CD8-positive, alpha-beta memory T cell (primary cell): ENCODE measurements around the gene FBXO9. TPM values are rescaled to one million over a fixed set of nuclear protein-coding genes. Genes with fewer than 3 reads are reported as not detected.

Experiments
- CTCF ChIA-PET: fragments of 350-600 bp; sonication (Branson Sonifier 250); formaldehyde crosslinking; loops from one replicate; lab custom pipeline; 2021; ENCODE audit warnings: antibody characterized with exemption; lab: Charles Lee
- POLR2A ChIA-PET: fragments of 350-600 bp; sonication (Branson Sonifier 250); formaldehyde crosslinking; loops from one replicate; lab custom pipeline; 2021; ENCODE audit warnings: antibody characterized with exemption; lab: Charles Lee
- DNase-seq, 5 donors: peaks; one replicate each; pipeline versions ENCODE4 v3.0.0 to v3.0.0-alpha.2; 2020 to 2022; ENCODE audit warnings: mixed read lengths in 1 of 5
- H3K27ac ChIP-seq: one replicate; pipeline ENCODE4 v1.7.0; 2013; ENCODE audit warnings: low read depth, mild to moderate bottlenecking, low read length, moderate library complexity
- H3K27me3 ChIP-seq: 2 replicates; pipeline ENCODE4 v1.7.0; 2013; ENCODE audit warnings: low read length, mild to moderate bottlenecking; ENCODE audit not compliant: insufficient read depth, poor library complexity, severe bottlenecking
- H3K36me3 ChIP-seq: 2 replicates; pipeline ENCODE4 v1.7.0; 2013; ENCODE audit warnings: mild to moderate bottlenecking, low read length, moderate library complexity; ENCODE audit not compliant: insufficient read depth
- H3K4me1 ChIP-seq: 2 replicates; pipeline ENCODE4 v1.7.0; 2013; ENCODE audit warnings: mild to moderate bottlenecking, low read length, moderate library complexity; ENCODE audit not compliant: insufficient read depth
- H3K4me3 ChIP-seq: 2 replicates; pipeline ENCODE4 v1.7.0; 2013; ENCODE audit warnings: mild to moderate bottlenecking, low read length
- H3K9me3 ChIP-seq: 2 replicates; pipeline ENCODE4 v1.7.0; 2013; ENCODE audit warnings: mild to moderate bottlenecking, low read length
- H3K27ac Mint-ChIP-seq, 8 donors: one replicate each; pipeline ENCODE4 v1.8.0; 2020 to 2021; ENCODE audit warnings: mixed read lengths in 8 of 8, mild to moderate bottlenecking in 6 of 8, inconsistent platforms in 3 of 8, moderate library complexity in 3 of 8
- H3K27me3 Mint-ChIP-seq, 2 donors: one replicate each; pipeline ENCODE4 v1.8.0; 2020 to 2021; ENCODE audit warnings: mixed read lengths in 2 of 2, mild to moderate bottlenecking in 1 of 2, moderate library complexity in 1 of 2
- H3K36me3 Mint-ChIP-seq, 3 donors: one replicate each; pipeline ENCODE4 v1.8.0; 2020 to 2021; ENCODE audit warnings: mixed read lengths in 3 of 3, inconsistent platforms in 1 of 3, mild to moderate bottlenecking in 1 of 3
- H3K4me1 Mint-ChIP-seq, 3 donors: one replicate each; pipeline ENCODE4 v1.8.0; 2020 to 2021; ENCODE audit warnings: mixed read lengths in 3 of 3, inconsistent platforms in 1 of 3, mild to moderate bottlenecking in 1 of 3
- H3K4me3 Mint-ChIP-seq, 7 donors: one replicate each; pipeline ENCODE4 v1.8.0; 2020 to 2021; ENCODE audit warnings: mixed read lengths in 7 of 7, mild to moderate bottlenecking in 6 of 7, moderate library complexity in 4 of 7, inconsistent platforms in 2 of 7
- H3K9me3 Mint-ChIP-seq, 5 donors: one replicate each; pipeline ENCODE4 v1.8.0; 2020 to 2022; ENCODE audit warnings: mixed read lengths in 5 of 5, mild to moderate bottlenecking in 3 of 5, moderate library complexity in 2 of 5, inconsistent platforms in 1 of 5
- polyA plus RNA-seq: library from polyadenylated mRNA; unstranded; fragments of 300-500 nt; fragmentation: Illumina TruSeq; gene quantifications from one replicate; pipeline ENCODE4 v1.2.3, GENCODE V29; 2021
- total RNA-seq, 2 experiments: library from RNA; stranded (reverse); gene quantifications; one replicate each; pipeline ENCODE4 v1.2.3, GENCODE V29; 2021

FBXO9 gene
- total and polyA plus RNA-seq, 3 experiments from 2014 or later: 57.3 to 71.2 (median 62.7) TPM

- H3K27me3 Mint-ChIP-seq: peaks cover 8 to 46% of the 10 kb centered on the region in 2 donors
- H3K4me1 Mint-ChIP-seq: no peaks in the 10 kb centered on the region
- no peak for DNase-seq
- H3K27ac Mint-ChIP-seq: no peak overlapping the region
- ChIA-PET CTCF (no interaction called here), POLR2A (no interaction called here)
- no peaks in the 10 kb centered on the region for H3K4me1 ChIP-seq
- H3K36me3 ChIP-seq: no peaks in the 10 kb centered on the region
- no peaks in the 10 kb centered on the region for H3K9me3 ChIP-seq
- no peak overlapping the region for H3K4me3 ChIP-seq
- H3K9me3 Mint-ChIP-seq: no peaks in the 10 kb centered on the region
- no peaks in the 10 kb centered on the region for H3K36me3 Mint-ChIP-seq
- no peak overlapping the region for H3K4me3 Mint-ChIP-seq
- no peaks in the 10 kb centered on the region for H3K27me3 ChIP-seq
- no peak overlapping the region for H3K27ac ChIP-seq
These were observed 60.1 kb downstream of the FBXO9 start for GRCh38 chr6:53125276-53125675.

- H3K27me3 Mint-ChIP-seq: peaks cover 7 to 39% of the 10 kb centered on the region in 2 donors
- H3K4me3 Mint-ChIP-seq: no peak overlapping the region
- CTCF ChIA-PET: no interaction called here
These were observed 63.6 kb downstream of the FBXO9 start for GRCh38 chr6:53128842-53129241.

GRCh38 chr6:53130569-53131290 is 65.5 kb downstream of the FBXO9 start:
- Histone ChIP-seq H3K27ac (no peak overlapping the region), H3K36me3 (no peaks in the 10 kb centered on the region), H3K4me3 (no peak overlapping the region), H3K4me1 (no peaks in the 10 kb centered on the region), H3K27me3 (no peaks in the 10 kb centered on the region), H3K9me3 (no peaks in the 10 kb centered on the region)
- H3K27ac Mint-ChIP-seq: no peak overlapping the region
- H3K4me3 Mint-ChIP-seq: no peak overlapping the region
- H3K27me3 Mint-ChIP-seq: peaks cover 11 to 27% of the 10 kb centered on the region in 2 donors
- CTCF ChIA-PET: no interaction called here
- POLR2A ChIA-PET: no interaction called here
- no peaks in the 10 kb centered on the region for H3K9me3 Mint-ChIP-seq
- H3K4me1 Mint-ChIP-seq: no peaks in the 10 kb centered on the region
- H3K36me3 Mint-ChIP-seq: no peaks in the 10 kb centered on the region
- no peak for DNase-seq

More at GRCh38 chr6:53128842-53129241, 63.6 kb downstream of the FBXO9 start:
- Histone ChIP-seq H3K9me3 (no peaks in the 10 kb centered on the region), H3K27me3 (no peaks in the 10 kb centered on the region), H3K27ac (no peak overlapping the region), H3K4me3 (no peak overlapping the region), H3K36me3 (no peaks in the 10 kb centered on the region), H3K4me1 (no peaks in the 10 kb centered on the region)
- no peaks in the 10 kb centered on the region for H3K4me1 Mint-ChIP-seq
- H3K9me3 Mint-ChIP-seq: no peaks in the 10 kb centered on the region
- no peak overlapping the region for H3K27ac Mint-ChIP-seq
- no peak for DNase-seq
- POLR2A ChIA-PET: no interaction called here
- no peaks in the 10 kb centered on the region for H3K36me3 Mint-ChIP-seq

GRCh38 chr6:53133961-53134360 is 68.8 kb downstream of the FBXO9 start:
- Histone ChIP-seq H3K36me3 (no peaks in the 10 kb centered on the region), H3K27me3 (no peaks in the 10 kb centered on the region), H3K27ac (no peak overlapping the region), H3K4me3 (no peak overlapping the region), H3K9me3 (no peaks in the 10 kb centered on the region), H3K4me1 (no peaks in the 10 kb centered on the region)
- Mint-ChIP-seq H3K36me3 (no peaks in the 10 kb centered on the region), H3K9me3 (no peaks in the 10 kb centered on the region), H3K4me3 (no peak overlapping the region), H3K27ac (peak overlapping the region in 1 of 8 donors; percentile 58), H3K4me1 (no peaks in the 10 kb centered on the region), H3K27me3 (peaks cover 9 to 32% of the 10 kb centered on the region in 2 donors)
- DNase-seq: no peak
- CTCF ChIA-PET: no interaction called here
- POLR2A ChIA-PET: no interaction called here

GRCh38 chr6:53134601-53135235 is 69.5 kb downstream of the FBXO9 start:
- no peak for DNase-seq
- no peaks in the 10 kb centered on the region for H3K36me3 Mint-ChIP-seq
- no peaks in the 10 kb centered on the region for H3K9me3 Mint-ChIP-seq
- no peaks in the 10 kb centered on the region for H3K27me3 ChIP-seq
- no peak overlapping the region for H3K4me3 ChIP-seq
- H3K27ac ChIP-seq: no peak overlapping the region
- no peaks in the 10 kb centered on the region for H3K36me3 ChIP-seq
- peak overlapping the region in 1 of 8 donors; percentile 46 for H3K27ac Mint-ChIP-seq
- no peaks in the 10 kb centered on the region for H3K4me1 Mint-ChIP-seq
- no peaks in the 10 kb centered on the region for H3K9me3 ChIP-seq
- H3K4me1 ChIP-seq: no peaks in the 10 kb centered on the region
- CTCF ChIA-PET: no interaction called here
- H3K27me3 Mint-ChIP-seq: peaks cover 9 to 30% of the 10 kb centered on the region in 2 donors
- POLR2A ChIA-PET: no interaction called here
- no peak overlapping the region for H3K4me3 Mint-ChIP-seq

- CTCF ChIA-PET: no interaction called here
- no peaks in the 10 kb centered on the region for H3K27me3 ChIP-seq
- Mint-ChIP-seq H3K9me3 (no peaks in the 10 kb centered on the region), H3K4me1 (no peaks in the 10 kb centered on the region), H3K27ac (peak overlapping the region in 1 of 8 donors; percentile 11), H3K4me3 (no peak overlapping the region), H3K36me3 (no peaks in the 10 kb centered on the region), H3K27me3 (peaks cover 13 to 38% of the 10 kb centered on the region in 2 donors)
- no peaks in the 10 kb centered on the region for H3K9me3 ChIP-seq
- H3K4me3 ChIP-seq: no peak overlapping the region
- H3K27ac ChIP-seq: no peak overlapping the region
- DNase-seq: no peak
- no peaks in the 10 kb centered on the region for H3K4me1 ChIP-seq
- POLR2A ChIA-PET: no interaction called here
- no peaks in the 10 kb centered on the region for H3K36me3 ChIP-seq
These were observed 70.9 kb downstream of the FBXO9 start for GRCh38 chr6:53136000-53136609.

- no peak for DNase-seq
- ChIA-PET CTCF (no interaction called here), POLR2A (no interaction called here)
- Histone ChIP-seq H3K4me1 (no peaks in the 10 kb centered on the region), H3K9me3 (no peaks in the 10 kb centered on the region), H3K4me3 (no peak overlapping the region), H3K27ac (no peak overlapping the region), H3K27me3 (no peaks in the 10 kb centered on the region), H3K36me3 (no peaks in the 10 kb centered on the region)
- H3K4me1 Mint-ChIP-seq: no peaks in the 10 kb centered on the region
- no peak overlapping the region for H3K4me3 Mint-ChIP-seq
- no peak overlapping the region for H3K27ac Mint-ChIP-seq
- no peaks in the 10 kb centered on the region for H3K36me3 Mint-ChIP-seq
- no peaks in the 10 kb centered on the region for H3K9me3 Mint-ChIP-seq
- peaks cover 9 to 39% of the 10 kb centered on the region in 2 donors for H3K27me3 Mint-ChIP-seq
These were observed 74.7 kb downstream of the FBXO9 start for GRCh38 chr6:53139841-53140413.

- ChIA-PET CTCF (no interaction called here), POLR2A (no interaction called here)
- peaks cover 4 to 25% of the 10 kb centered on the region in 2 donors for H3K27me3 Mint-ChIP-seq
- H3K4me3 ChIP-seq: no peak overlapping the region
- no peaks in the 10 kb centered on the region for H3K4me1 ChIP-seq
- H3K27ac Mint-ChIP-seq: no peak overlapping the region
- H3K27ac ChIP-seq: no peak overlapping the region
- no peaks in the 10 kb centered on the region for H3K9me3 ChIP-seq
- no peaks in the 10 kb centered on the region for H3K9me3 Mint-ChIP-seq
- H3K4me1 Mint-ChIP-seq: no peaks in the 10 kb centered on the region
- H3K27me3 ChIP-seq: peaks cover 3% of the 10 kb centered on the region
- H3K36me3 Mint-ChIP-seq: no peaks in the 10 kb centered on the region
- no peak for DNase-seq
- no peak overlapping the region for H3K4me3 Mint-ChIP-seq
- H3K36me3 ChIP-seq: no peaks in the 10 kb centered on the region
These were observed 77.6 kb downstream of the FBXO9 start for GRCh38 chr6:53142810-53143209.
